MM.1S (cell line): ENCODE data around the gene GDI1.

Experiments used
- DNase-seq: peaks from one replicate; pipeline ENCODE4 v3.0.0-alpha.2; 2015
- H2AFZ ChIP-seq: fragments of 300-600 bp; sonication (generic); 2 replicates; pipeline ENCODE4 v1.6.0; 2016; ENCODE audit warnings: antibody characterized with exemption, low read length
- H3F3A ChIP-seq: fragments of 300-600 bp; sonication (generic); 2 replicates; pipeline ENCODE4 v1.6.1; 2016; ENCODE audit warnings: mild to moderate bottlenecking, antibody characterized with exemption, low read length, moderate library complexity, mixed read lengths; ENCODE audit not compliant: insufficient read depth
- H3K27ac ChIP-seq: fragments of 300-600 bp; sonication (generic); 2 replicates; pipeline ENCODE4 v1.5.1; 2016; ENCODE audit warnings: mild to moderate bottlenecking, low read length
- H3K27me3 ChIP-seq: fragments of 300-600 bp; sonication (generic); replicated peaks from 2 replicates; pipeline ENCODE4 v1.6.0; 2016; ENCODE audit warnings: low read length; ENCODE audit not compliant: insufficient read depth
- H3K36me3 ChIP-seq: fragments of 300-600 bp; sonication (generic); replicated peaks from 2 replicates; pipeline ENCODE4 v1.6.1; 2016; ENCODE audit warnings: mild to moderate bottlenecking, low read length, mixed read lengths; ENCODE audit not compliant: insufficient read depth
- H3K4me1 ChIP-seq: fragments of 300-600 bp; sonication (generic); 2 replicates; pipeline ENCODE4 v1.6.1; 2016; ENCODE audit warnings: low read length, mixed read lengths
- H3K4me2 ChIP-seq: fragments of 300-600 bp; sonication (generic); 2 replicates; pipeline ENCODE4 v1.6.0; 2016; ENCODE audit warnings: low read depth, low read length
- H3K4me3 ChIP-seq: fragments of 300-600 bp; sonication (generic); 2 replicates; pipeline ENCODE4 v1.5.1; 2016; ENCODE audit warnings: low read length, mixed read lengths
- H3K79me2 ChIP-seq: fragments of 300-600 bp; sonication (generic); 2 replicates; pipeline ENCODE4 v1.6.1; 2016; ENCODE audit warnings: mixed run types, low read length, mixed read lengths
- H3K9ac ChIP-seq: fragments of 300-600 bp; sonication (generic); 2 replicates; pipeline ENCODE4 v1.6.1; 2016; ENCODE audit warnings: low read length, mixed read lengths
- H3K9me2 ChIP-seq: fragments of 300-600 bp; sonication (generic); replicated peaks from 2 replicates; pipeline ENCODE4 v1.6.1; 2016; ENCODE audit warnings: mild to moderate bottlenecking, low read length, mixed read lengths; ENCODE audit not compliant: insufficient read depth
- H3K9me3 ChIP-seq: fragments of 300-600 bp; sonication (generic); replicated peaks from 2 replicates; pipeline ENCODE4 v1.6.1; 2016; ENCODE audit warnings: mild to moderate bottlenecking, low read length, mixed read lengths; ENCODE audit not compliant: insufficient read depth
- H4K20me1 ChIP-seq: fragments of 300-600 bp; sonication (generic); 2 replicates; pipeline ENCODE4 v1.6.1; 2016; ENCODE audit warnings: mild to moderate bottlenecking, low read length, moderate library complexity, mixed read lengths; ENCODE audit not compliant: insufficient read depth
- EZH2 ChIP-seq: fragments of 300-600 bp; sonication (generic); optimal IDR thresholded peaks from 2 replicates; pipeline ENCODE3; 2017; ENCODE audit warnings: low read depth, mild to moderate bottlenecking, antibody characterized with exemption, low read length, mixed read lengths
- EZH2phosphoT487 ChIP-seq: fragments of 300-600 bp; sonication (generic); IDR thresholded peaks from 2 replicates; pipeline ENCODE4 v1.6.1; 2018; ENCODE audit warnings: antibody characterized with exemption, low read length
- TF ChIP-seq, protein P1 (sequence below): fragments of 300-600 bp; sonication (generic); IDR thresholded peaks from 2 replicates; pipeline ENCODE4 v1.5.1; 2016; ENCODE audit warnings: antibody characterized with exemption, low read length, mixed read lengths

GDI1 gene

DNA sequence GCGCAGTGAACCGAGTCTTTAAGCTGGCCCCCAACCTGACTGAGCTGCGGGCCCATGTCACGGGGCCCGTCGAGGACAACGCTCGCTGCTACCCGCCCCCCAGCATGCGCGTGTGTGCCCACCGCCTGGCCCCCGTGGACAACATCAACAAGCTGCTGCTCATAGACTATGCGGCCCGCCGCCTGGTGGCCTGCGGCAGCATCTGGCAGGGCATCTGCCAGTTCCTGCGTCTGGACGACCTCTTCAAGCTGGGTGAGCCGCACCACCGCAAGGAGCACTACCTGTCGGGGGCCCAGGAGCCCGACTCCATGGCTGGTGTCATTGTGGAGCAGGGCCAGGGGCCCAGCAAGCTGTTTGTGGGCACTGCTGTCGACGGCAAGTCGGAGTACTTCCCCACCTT is 23.4 kb downstream of the GDI1 start:
- H3K9ac ChIP-seq = no peak overlapping the region
- no peaks in the 10 kb centered on the region for H3K9me3 ChIP-seq
- H3K79me2 ChIP-seq = peaks cover 5% of the 10 kb centered on the region; the same call in 1 of the 2 replicates
- H3K36me3 ChIP-seq = no peaks in the 10 kb centered on the region
- H3K4me2 ChIP-seq = no peak overlapping the region
- H4K20me1 ChIP-seq = no peaks in the 10 kb centered on the region
- H3K4me1 ChIP-seq = no peaks in the 10 kb centered on the region
- no peak overlapping the region for H3K4me3 ChIP-seq
- no peak overlapping the region for H2AFZ ChIP-seq
- H3K27ac ChIP-seq = no peak overlapping the region
- H3F3A ChIP-seq = no peaks in the 10 kb centered on the region
- TF ChIP-seq, protein P1, sequence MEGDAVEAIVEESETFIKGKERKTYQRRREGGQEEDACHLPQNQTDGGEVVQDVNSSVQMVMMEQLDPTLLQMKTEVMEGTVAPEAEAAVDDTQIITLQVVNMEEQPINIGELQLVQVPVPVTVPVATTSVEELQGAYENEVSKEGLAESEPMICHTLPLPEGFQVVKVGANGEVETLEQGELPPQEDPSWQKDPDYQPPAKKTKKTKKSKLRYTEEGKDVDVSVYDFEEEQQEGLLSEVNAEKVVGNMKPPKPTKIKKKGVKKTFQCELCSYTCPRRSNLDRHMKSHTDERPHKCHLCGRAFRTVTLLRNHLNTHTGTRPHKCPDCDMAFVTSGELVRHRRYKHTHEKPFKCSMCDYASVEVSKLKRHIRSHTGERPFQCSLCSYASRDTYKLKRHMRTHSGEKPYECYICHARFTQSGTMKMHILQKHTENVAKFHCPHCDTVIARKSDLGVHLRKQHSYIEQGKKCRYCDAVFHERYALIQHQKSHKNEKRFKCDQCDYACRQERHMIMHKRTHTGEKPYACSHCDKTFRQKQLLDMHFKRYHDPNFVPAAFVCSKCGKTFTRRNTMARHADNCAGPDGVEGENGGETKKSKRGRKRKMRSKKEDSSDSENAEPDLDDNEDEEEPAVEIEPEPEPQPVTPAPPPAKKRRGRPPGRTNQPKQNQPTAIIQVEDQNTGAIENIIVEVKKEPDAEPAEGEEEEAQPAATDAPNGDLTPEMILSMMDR = no peak
- TF ChIP-seq EZH2phosphoT487 = no peak
- no peak for TF ChIP-seq EZH2
- H3K9me2 ChIP-seq = no peaks in the 10 kb centered on the region
- DNase-seq = no peak
- H3K27me3 ChIP-seq = no peaks in the 10 kb centered on the region

DNA sequence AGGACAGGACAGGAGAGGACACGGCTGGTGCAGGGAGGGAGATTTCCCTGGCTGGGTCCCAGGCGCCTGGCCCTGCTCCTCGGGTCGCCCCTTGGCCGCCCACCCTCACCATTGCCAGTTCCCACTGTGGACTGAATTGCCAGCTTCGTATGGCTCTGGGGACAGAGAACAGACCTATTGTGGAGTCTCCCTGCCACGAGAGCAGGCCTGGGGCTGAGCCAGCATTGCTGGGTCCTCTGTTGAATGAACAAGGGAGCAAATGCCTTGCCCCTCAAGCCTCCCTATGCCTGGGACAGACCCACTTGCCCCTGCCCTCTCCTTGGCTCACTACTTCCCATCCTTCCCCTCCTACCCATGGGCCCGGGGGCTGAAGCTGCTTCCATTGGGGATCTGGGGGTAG is 25.4 kb downstream of the GDI1 start:
- no peak for TF ChIP-seq EZH2
- no peak for TF ChIP-seq EZH2phosphoT487
- TF ChIP-seq, protein P1 = no peak

DNA sequence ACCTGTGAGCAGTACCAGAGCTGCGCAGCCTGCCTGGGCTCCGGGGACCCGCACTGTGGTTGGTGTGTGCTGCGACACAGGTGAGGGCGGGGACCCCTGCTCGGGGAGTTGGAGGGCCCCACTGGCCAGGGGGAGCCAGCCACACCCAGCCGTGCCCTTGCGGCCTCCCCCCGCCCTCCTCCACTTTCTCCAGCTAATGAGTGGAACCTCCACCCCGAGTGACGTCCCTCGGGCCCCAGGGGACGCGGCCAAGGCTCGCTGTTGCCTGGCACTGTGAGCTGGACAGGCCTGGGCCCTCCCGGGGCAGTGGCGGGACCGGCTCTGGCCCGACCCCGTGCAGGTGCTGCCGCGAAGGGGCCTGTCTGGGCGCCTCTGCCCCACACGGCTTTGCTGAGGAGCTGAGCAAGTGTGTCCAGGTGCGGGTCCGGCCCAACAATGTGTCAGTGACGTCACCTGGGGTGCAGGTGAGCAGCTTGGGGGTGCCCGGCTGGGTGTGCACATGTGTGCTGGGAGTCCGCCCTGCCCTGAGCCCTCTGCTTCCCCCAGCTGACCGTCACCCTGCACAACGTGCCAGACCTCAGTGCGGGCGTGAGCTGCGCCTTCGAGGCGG is 26.8 kb downstream of the GDI1 start:
- Histone ChIP-seq H3K4me2 (no peak overlapping the region), H3K36me3 (no peaks in the 10 kb centered on the region), H3K9ac (no peak overlapping the region), H3K9me2 (no peaks in the 10 kb centered on the region), H3K79me2 (peaks cover 4% of the 10 kb centered on the region; the same call in 1 of the 2 replicates), H3F3A (no peaks in the 10 kb centered on the region), H3K27ac (no peak overlapping the region), H3K9me3 (no peaks in the 10 kb centered on the region), H4K20me1 (no peaks in the 10 kb centered on the region), H3K4me1 (no peaks in the 10 kb centered on the region), H2AFZ (no peak overlapping the region), H3K27me3 (no peaks in the 10 kb centered on the region), H3K4me3 (no peak overlapping the region)
- TF ChIP-seq EZH2phosphoT487 (no peak), EZH2 (no peak)
- TF ChIP-seq, protein P1 = no peak
- no peak for DNase-seq

More for the DNA sequence above, 25.4 kb downstream of the GDI1 start:
- Histone ChIP-seq H3K4me2 (no peak overlapping the region), H3K9me2 (no peaks in the 10 kb centered on the region), H3K9ac (no peak overlapping the region), H3K27ac (no peak overlapping the region), H3K27me3 (no peaks in the 10 kb centered on the region), H3K9me3 (no peaks in the 10 kb centered on the region), H3K4me3 (no peak overlapping the region), H4K20me1 (no peaks in the 10 kb centered on the region), H3K36me3 (no peaks in the 10 kb centered on the region), H3F3A (no peaks in the 10 kb centered on the region), H2AFZ (no peak overlapping the region), H3K79me2 (peaks cover 5% of the 10 kb centered on the region; the same call in 1 of the 2 replicates), H3K4me1 (no peaks in the 10 kb centered on the region)
- no peak for DNase-seq
